GM18508 (cell line): Measurements from ENCODE around the gene PIP4K2C.

ENCODE experiments used
- ATAC-seq: cut with Tn5 transposase; IDR thresholded peaks from one replicate; pipeline ENCODE4 v1.9.1; 2021; ENCODE audit warnings: moderate number of reproducible peaks; ENCODE audit not compliant: insufficient read depth, unreplicated experiment

The PIP4K2C gene

GRCh38 chr12:57619434-57620244 is 28.6 kb downstream of the PIP4K2C start:
- no peak for ATAC-seq

- no peak for ATAC-seq
Observed at GRCh38 chr12:57620245-57620935, 29.4 kb downstream of the PIP4K2C start.

GRCh38 chr12:57620936-57621496 is 30.0 kb downstream of the PIP4K2C start:
- no peak for ATAC-seq

GRCh38 chr12:57621497-57622292 is 30.7 kb downstream of the PIP4K2C start:
- no peak for ATAC-seq

GRCh38 chr12:57622293-57623245 is 31.6 kb downstream of the PIP4K2C start:
- ATAC-seq = no peak

- no peak for ATAC-seq
Observed at GRCh38 chr12:57623385-57623784, 32.4 kb downstream of the PIP4K2C start.

GRCh38 chr12:57623811-57624390 is 32.9 kb downstream of the PIP4K2C start:
- ATAC-seq = no peak

GRCh38 chr12:57624441-57625220 is 33.6 kb downstream of the PIP4K2C start:
- no peak for ATAC-seq

GRCh38 chr12:57625261-57626032 is 34.5 kb downstream of the PIP4K2C start:
- ATAC-seq = no peak

GRCh38 chr12:57626111-57626920 is 35.3 kb downstream of the PIP4K2C start:
- ATAC-seq = no peak

- no peak for ATAC-seq
Observed at GRCh38 chr12:57626921-57627445, 36.0 kb downstream of the PIP4K2C start.

- no peak for ATAC-seq
Observed at GRCh38 chr12:57627501-57628279, 36.7 kb downstream of the PIP4K2C start.

- no peak for ATAC-seq
Observed at GRCh38 chr12:57628280-57629191, 37.5 kb downstream of the PIP4K2C start.

GRCh38 chr12:57629897-57630471 is 39.0 kb downstream of the PIP4K2C start:
- ATAC-seq = no peak
